T-cell (primary cell): Measurements from ENCODE around the gene SOBP. TPM values are rescaled to one million over a fixed set of nuclear protein-coding genes. Genes with fewer than 3 reads are reported as not detected.

ENCODE experiments used
- ATAC-seq, 4 experiments: fragments of 200-7000 bp in 3 of 4; fragments of 150-1000 bp in 1 of 4; cut with Tn5 transposase; replicated peaks in 1 of 4; 1 replicate in 3 of 4; 2 replicates in 1 of 4; pipeline ENCODE4 v1.10.0; 2021; ENCODE audit warnings: moderate library complexity in 3 of 4, mild to moderate bottlenecking in 2 of 4, moderate number of reproducible peaks in 1 of 4
- CTCF ChIA-PET, 2 donors: fragments of 300-600 bp; sonication (Branson Sonifier 250); formaldehyde crosslinking; loops; one replicate each; lab custom pipeline; 2022; ENCODE audit warnings: antibody characterized with exemption in 2 of 2; lab: Charles Lee
- POLR2A ChIA-PET, 2 donors: fragments of 300-600 bp; sonication (Branson Sonifier 250); formaldehyde crosslinking; loops; one replicate each; lab custom pipeline; 2022; ENCODE audit warnings: antibody characterized with exemption in 2 of 2; lab: Charles Lee
- DNase-seq, 35 experiments: peaks; one replicate each; pipeline versions ENCODE4 v3.0.0 to v3.0.0-alpha.2; 2013 to 2023
- H3K27ac ChIP-seq: one replicate; pipeline ENCODE4 v1.5.1; 2013; ENCODE audit warnings: low read length
- H3K27me3 ChIP-seq, 2 experiments: replicated peaks in 1 of 2; 1 replicate in 1 of 2; 2 replicates in 1 of 2; pipeline versions ENCODE4 v1.6.1 to v1.7.0; 2013; ENCODE audit warnings: low read length in 1 of 2, mixed read lengths in 1 of 2; ENCODE audit not compliant: control insufficient read depth in 2 of 2, insufficient read depth in 2 of 2; ENCODE audit errors: extremely low read depth in 1 of 2
- H3K36me3 ChIP-seq, 2 donors: 1 replicate in 1 of 2; 2 replicates in 1 of 2; pipeline versions ENCODE4 v1.6.1 to v1.7.0; 2013; ENCODE audit warnings: low read length in 1 of 2; ENCODE audit not compliant: control insufficient read depth in 2 of 2, insufficient read depth in 1 of 2; ENCODE audit errors: extremely low read depth in 1 of 2
- H3K4me1 ChIP-seq, 2 experiments: 1 replicate in 1 of 2; 2 replicates in 1 of 2; pipeline versions ENCODE4 v1.6.1 to v1.7.0; 2013; ENCODE audit warnings: low read length in 2 of 2, mixed read lengths in 1 of 2; ENCODE audit not compliant: insufficient read depth in 2 of 2, control insufficient read depth in 1 of 2; ENCODE audit errors: extremely low read depth in 1 of 2
- H3K4me3 ChIP-seq, 2 donors: 1 replicate in 1 of 2; 2 replicates in 1 of 2; pipeline versions ENCODE4 v1.5.1 to v1.7.0; 2013; ENCODE audit warnings: mild to moderate bottlenecking in 2 of 2, low read length in 1 of 2, moderate library complexity in 1 of 2; ENCODE audit not compliant: control insufficient read depth in 1 of 2; ENCODE audit errors: extremely low read depth in 1 of 2
- H3K9me3 ChIP-seq: 2 replicates; pipeline ENCODE4 v1.7.0; 2013
- H3K27ac Mint-ChIP-seq, 2 donors: one replicate each; pipeline ENCODE4 v1.8.0; 2020 to 2021; ENCODE audit warnings: mild to moderate bottlenecking in 2 of 2, mixed read lengths in 2 of 2
- H3K27me3 Mint-ChIP-seq, 2 donors: one replicate each; pipeline ENCODE4 v1.8.0; 2021 to 2022; ENCODE audit warnings: mixed read lengths in 2 of 2
- H3K36me3 Mint-ChIP-seq: one replicate; pipeline ENCODE4 v1.8.0; 2021; ENCODE audit warnings: mixed read lengths
- H3K4me1 Mint-ChIP-seq, 3 donors: one replicate each; pipeline ENCODE4 v1.8.0; 2020 to 2022; ENCODE audit warnings: mixed read lengths in 3 of 3, mild to moderate bottlenecking in 1 of 3
- H3K4me3 Mint-ChIP-seq, 3 donors: one replicate each; pipeline ENCODE4 v1.8.0; 2020 to 2022; ENCODE audit warnings: mild to moderate bottlenecking in 3 of 3, mixed read lengths in 3 of 3, moderate library complexity in 3 of 3
- H3K9me3 Mint-ChIP-seq, 3 donors: one replicate each; pipeline ENCODE4 v1.8.0; 2020 to 2022; ENCODE audit warnings: mixed read lengths in 3 of 3
- WGBS: methylation state at CpG from one replicate; pipeline ENCODE4 v1.1.5; 2013; ENCODE audit warnings: missing lambda C conversion rate; ENCODE audit not compliant: insufficient coverage; 5-methylcytosine and 5-hydroxymethylcytosine counted together
- total RNA-seq, 35 experiments: library from RNA in 6 of 35; stranded (reverse) in 6 of 35; fragments of 120-200 nt in 1 of 35; gene quantifications; one replicate each; pipeline versions ENCODE4 v1.2.1 to v1.2.4 and lab custom pipeline; 2013 to 2026

The SOBP gene
- total RNA-seq, 5 donors from 2014 or later (not counting 1 experiment from before 2014, with no cell fraction given): 0.30 to 0.95 (median 0.46) TPM

DNA sequence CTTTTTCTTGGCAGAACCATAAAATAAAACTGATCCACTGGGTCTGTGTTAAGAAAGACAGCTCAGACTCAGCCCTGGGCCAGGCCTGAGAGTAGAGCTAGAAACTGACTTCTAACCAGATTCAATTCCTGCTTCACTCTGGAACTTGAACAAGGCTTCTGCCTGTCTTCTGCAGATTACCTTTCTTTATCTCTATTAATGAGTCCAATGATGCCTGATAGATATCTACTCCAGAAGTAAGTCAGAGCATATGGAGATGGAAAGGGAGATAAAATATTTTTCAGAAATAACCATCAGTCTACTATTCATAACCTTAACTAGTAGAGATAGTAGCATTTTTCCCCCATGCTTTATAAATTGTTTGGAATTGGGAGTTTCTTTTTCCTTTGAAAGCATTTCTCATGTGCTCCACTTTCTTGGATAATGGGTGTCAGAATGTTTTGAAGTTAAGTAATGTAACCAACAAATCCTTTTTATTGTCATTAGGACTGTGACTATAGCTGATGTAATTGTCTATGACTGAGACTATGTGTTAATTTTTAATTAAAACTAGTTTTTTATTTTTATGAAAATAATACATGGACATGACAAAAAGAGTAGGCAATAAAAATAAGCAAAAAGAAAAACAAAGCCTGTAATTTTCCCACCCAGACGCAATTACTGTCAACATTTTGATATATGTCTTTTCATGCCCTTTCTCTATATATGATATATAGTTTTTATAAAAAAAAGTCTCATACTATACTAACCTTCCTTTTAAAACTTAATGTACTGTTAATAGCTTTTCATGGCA lies 7.2 kb downstream of the SOBP start:
- no CpG with 5 or more reads among the region's 1 CpG for WGBS

GRCh38 chr6:107504270-107505026 lies 14.5 kb downstream of the SOBP start:
- ATAC-seq: no peak
- Mint-ChIP-seq H3K36me3 (no peaks in the 10 kb centered on the region), H3K4me1 (no peaks in the 10 kb centered on the region), H3K4me3 (no peak overlapping the region), H3K27ac (no peak overlapping the region), H3K27me3 (peaks cover 19 to 26% of the 10 kb centered on the region in 2 donors), H3K9me3 (no peaks in the 10 kb centered on the region)
- H3K4me1 ChIP-seq: no peaks in the 10 kb centered on the region
- ChIA-PET POLR2A (interaction anchor here in 1 of 2 donors (1.1 kb wide), 1 partner anchor 72 kb away, joined by 4 read pairs; no protein-coding TSS in a partner anchor), CTCF (no interaction called here)
- no CpG with 5 or more reads among the region's 4 CpGs for WGBS
- no peak overlapping the region for H3K27ac ChIP-seq
- no peaks in the 10 kb centered on the region for H3K36me3 ChIP-seq
- H3K9me3 ChIP-seq: no peaks in the 10 kb centered on the region
- no peak for DNase-seq
- peaks cover 2 to 12% of the 10 kb centered on the region in 2 experiments for H3K27me3 ChIP-seq
- H3K4me3 ChIP-seq: no peak overlapping the region

More for the DNA sequence above, 7.2 kb downstream of the SOBP start:
- ATAC-seq (no peak), DNase-seq (no peak)
- Mint-ChIP-seq H3K4me3 (no peak overlapping the region), H3K27me3 (peaks cover 13 to 21% of the 10 kb centered on the region in 2 donors), H3K27ac (no peak overlapping the region), H3K9me3 (no peaks in the 10 kb centered on the region), H3K4me1 (peaks cover 0 to 6% (median 2%) of the 10 kb centered on the region in 3 donors), H3K36me3 (no peaks in the 10 kb centered on the region)
- ChIA-PET CTCF (no interaction called here), POLR2A (interaction anchor here in 1 of 2 donors (1.0 kb wide), 1 partner anchor 10 kb away, joined by 5 read pairs; no protein-coding TSS in a partner anchor)
- no peaks in the 10 kb centered on the region for H3K9me3 ChIP-seq
- no peak overlapping the region for H3K4me3 ChIP-seq
- H3K27me3 ChIP-seq: peaks cover 11 to 17% of the 10 kb centered on the region in 2 experiments
- H3K27ac ChIP-seq: no peak overlapping the region
- H3K36me3 ChIP-seq: no peaks in the 10 kb centered on the region
- no peaks in the 10 kb centered on the region for H3K4me1 ChIP-seq

DNA sequence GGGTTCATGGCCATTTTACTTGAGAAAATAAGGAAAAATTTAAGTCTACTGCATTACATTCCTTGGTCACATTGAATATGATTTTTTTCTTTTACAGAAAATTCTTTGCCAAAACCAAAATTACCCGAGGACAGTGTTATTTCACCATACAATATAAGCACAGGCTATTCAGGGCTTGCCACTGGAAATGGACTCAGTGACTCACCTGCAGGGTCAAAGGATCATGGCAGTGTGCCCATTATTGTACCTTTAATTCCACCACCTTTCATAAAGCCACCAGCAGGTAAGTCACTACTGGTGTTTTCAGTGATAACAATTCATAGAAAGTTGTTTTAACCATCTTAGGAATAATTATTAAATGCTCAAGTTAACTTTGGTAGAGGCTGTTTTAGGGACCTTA lies 16.2 kb downstream of the SOBP start:
- Mint-ChIP-seq H3K4me1 (no peaks in the 10 kb centered on the region), H3K27me3 (peaks cover 19 to 26% of the 10 kb centered on the region in 2 donors), H3K27ac (no peak overlapping the region), H3K36me3 (no peaks in the 10 kb centered on the region), H3K4me3 (no peak overlapping the region), H3K9me3 (no peaks in the 10 kb centered on the region)
- DNase-seq (no peak), ATAC-seq (no peak)
- WGBS: no CpG with 5 or more reads among the region's 1 CpG
- no peaks in the 10 kb centered on the region for H3K4me1 ChIP-seq
- H3K9me3 ChIP-seq: no peaks in the 10 kb centered on the region
- H3K36me3 ChIP-seq: no peaks in the 10 kb centered on the region
- peaks cover 2 to 12% of the 10 kb centered on the region in 2 experiments for H3K27me3 ChIP-seq
- no peak overlapping the region for H3K4me3 ChIP-seq
- POLR2A ChIA-PET: no interaction called here
- H3K27ac ChIP-seq: no peak overlapping the region
- CTCF ChIA-PET: no interaction called here

DNA sequence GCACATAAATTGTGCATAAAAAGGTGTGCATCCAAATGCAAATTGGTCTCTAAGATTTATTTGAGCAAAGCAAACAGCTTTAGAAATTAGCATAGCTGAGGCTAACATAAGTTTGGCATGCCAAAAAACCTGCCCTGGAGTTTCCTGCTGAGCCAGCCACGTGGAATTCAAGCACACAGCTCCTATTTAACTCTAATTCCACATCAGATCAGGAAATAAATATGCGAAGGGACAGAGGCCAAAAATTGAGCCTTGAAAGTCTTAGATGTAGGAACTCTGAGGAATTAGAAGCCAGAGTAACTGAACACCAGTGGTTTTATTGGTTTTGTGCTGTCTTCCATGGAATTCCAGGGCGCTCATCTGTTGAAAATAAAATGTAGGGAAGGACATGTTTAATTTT lies 19.6 kb downstream of the SOBP start:
- no peak overlapping the region for H3K27ac ChIP-seq
- WGBS: no CpG with 5 or more reads among the region's 3 CpGs
- CTCF ChIA-PET: interaction anchor here in 1 of 2 donors (0.6 to 0.7 kb wide), 2 partner anchors 13 to 371 kb away, joined by 4 read pairs; no protein-coding TSS in a partner anchor
- H3K27me3 Mint-ChIP-seq: peaks cover 5 to 13% of the 10 kb centered on the region in 2 donors
- H3K27me3 ChIP-seq: peaks cover 0 to 11% of the 10 kb centered on the region in 2 experiments
- no peaks in the 10 kb centered on the region for H3K4me1 Mint-ChIP-seq
- no peaks in the 10 kb centered on the region for H3K36me3 ChIP-seq
- no peaks in the 10 kb centered on the region for H3K36me3 Mint-ChIP-seq
- H3K4me3 ChIP-seq: no peak overlapping the region
- no peak overlapping the region for H3K4me3 Mint-ChIP-seq
- H3K9me3 ChIP-seq: no peaks in the 10 kb centered on the region
- H3K27ac Mint-ChIP-seq: no peak overlapping the region
- POLR2A ChIA-PET: interaction anchor here in 1 of 2 donors (0.8 kb wide), 1 partner anchor 147 kb away, joined by 3 read pairs; no protein-coding TSS in a partner anchor
- peaks cover 0 to under 1% (median 0%) of the 10 kb centered on the region in 3 donors for H3K9me3 Mint-ChIP-seq
- no peak for DNase-seq
- no peaks in the 10 kb centered on the region for H3K4me1 ChIP-seq
- no peak for ATAC-seq

DNA sequence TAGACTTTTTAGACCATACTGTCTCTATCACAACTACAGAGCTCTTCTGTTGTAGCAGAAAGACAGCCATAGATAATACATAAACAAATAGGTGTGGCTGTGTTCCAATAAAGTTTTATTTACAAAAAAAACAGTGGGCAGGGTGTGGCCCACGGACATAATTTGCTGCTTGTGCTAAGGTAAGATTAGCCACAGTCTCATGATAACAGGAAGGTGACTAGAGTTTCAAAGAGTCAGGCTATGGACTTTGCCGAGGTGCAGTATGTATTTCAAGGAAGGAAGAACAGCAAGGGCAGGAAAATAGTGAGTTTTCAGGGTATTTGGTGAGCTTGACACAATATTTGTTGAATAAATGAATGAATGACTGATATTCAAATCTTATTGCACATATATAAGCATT lies 20.2 kb downstream of the SOBP start:
- WGBS: 82% methylated on average over 2 of the region's 2 CpGs
- CTCF ChIA-PET: no interaction called here

GRCh38 chr6:107511511-107511993 lies 21.6 kb downstream of the SOBP start:
- peaks cover 0 to 3% of the 10 kb centered on the region in 2 experiments for H3K27me3 ChIP-seq
- Mint-ChIP-seq H3K36me3 (no peaks in the 10 kb centered on the region), H3K27me3 (peaks cover 5 to 6% of the 10 kb centered on the region in 2 donors), H3K9me3 (peaks cover 4 to 15% (median 7%) of the 10 kb centered on the region in 3 donors), H3K4me3 (no peak overlapping the region), H3K4me1 (no peaks in the 10 kb centered on the region), H3K27ac (no peak overlapping the region)
- H3K4me1 ChIP-seq: no peaks in the 10 kb centered on the region
- no peak overlapping the region for H3K4me3 ChIP-seq
- ATAC-seq (no peak), DNase-seq (no peak)
- ChIA-PET POLR2A (no interaction called here), CTCF (no interaction called here)
- H3K27ac ChIP-seq: no peak overlapping the region
- no CpG with 5 or more reads among the region's 5 CpGs for WGBS
- H3K9me3 ChIP-seq: no peaks in the 10 kb centered on the region
- H3K36me3 ChIP-seq: no peaks in the 10 kb centered on the region

More for the DNA sequence above, 20.2 kb downstream of the SOBP start:
- DNase-seq (no peak), ATAC-seq (no peak)
- Mint-ChIP-seq H3K4me1 (no peaks in the 10 kb centered on the region), H3K36me3 (no peaks in the 10 kb centered on the region), H3K9me3 (peaks cover 0 to 6% (median 2%) of the 10 kb centered on the region in 3 donors), H3K27me3 (peaks cover 5 to 13% of the 10 kb centered on the region in 2 donors), H3K27ac (no peak overlapping the region), H3K4me3 (no peak overlapping the region)
- Histone ChIP-seq H3K4me3 (no peak overlapping the region), H3K27ac (no peak overlapping the region), H3K36me3 (no peaks in the 10 kb centered on the region), H3K9me3 (no peaks in the 10 kb centered on the region), H3K27me3 (peaks cover 0 to 10% of the 10 kb centered on the region in 2 experiments), H3K4me1 (no peaks in the 10 kb centered on the region)
- POLR2A ChIA-PET: interaction anchor here in 1 of 2 donors (0.8 kb wide), 1 partner anchor 146 kb away, joined by 3 read pairs; no protein-coding TSS in a partner anchor
